Occipital lobe (tissue), 2 donors: ENCODE data around the gene PRKAR2B. TPM values are rescaled to one million over a fixed set of nuclear protein-coding genes. Genes with fewer than 3 reads are reported as not detected.
"Not testable (repeated sequence)": the region's sequence is repeated elsewhere in the genome, so short reads cannot be mapped to it uniquely, and the experiment has no call there.

Experiments used
- DNase-seq: peaks from one replicate; lab custom pipeline; 2025; lab: John Stamatoyannopoulos, UW
- total RNA-seq: library from RNA; depleted of rRNA; stranded (reverse); fragments of >200 nt; gene quantifications from one replicate; pipeline ENCODE4 v1.2.3, GENCODE V29; 2014

The PRKAR2B gene
- total RNA-seq, 1 donor from 2014 or later: 227 TPM

DNA sequence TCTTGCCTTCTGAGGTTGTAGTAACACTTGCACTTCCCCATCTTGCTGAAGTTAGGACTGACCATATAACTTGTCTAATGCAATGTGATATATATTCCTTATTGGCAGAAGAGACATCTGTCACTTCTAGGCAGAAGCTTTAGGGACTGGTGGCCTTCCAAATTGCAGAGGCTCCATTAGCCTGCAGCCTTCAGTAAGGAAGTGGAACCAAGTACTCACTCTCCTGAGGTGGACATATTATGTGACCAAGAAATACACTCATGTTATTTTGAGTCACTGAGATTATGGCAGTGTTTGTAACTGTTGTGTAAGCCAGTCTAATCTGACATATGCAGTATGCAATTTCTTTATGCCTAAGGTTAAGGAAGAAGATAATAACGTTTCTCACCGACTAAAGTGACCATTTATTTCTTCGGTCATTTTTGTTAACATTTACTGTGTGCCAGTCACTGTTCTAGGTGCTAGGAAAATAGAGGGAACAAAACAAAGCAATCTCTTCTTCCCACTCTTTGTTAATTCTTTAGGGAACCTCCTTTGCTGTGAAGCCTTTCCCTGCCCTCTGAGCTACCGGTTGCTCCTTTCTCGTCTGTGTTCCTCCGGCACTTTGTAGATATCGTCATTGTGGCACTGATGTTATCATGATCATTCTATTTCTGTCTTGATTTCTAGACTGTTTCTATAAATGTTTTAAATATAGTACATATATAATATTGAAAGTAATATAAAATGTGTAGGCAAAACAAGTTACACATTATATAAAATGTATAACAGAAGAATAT is 71.4 kb downstream of the PRKAR2B start:
- DNase-seq: no peak

DNA sequence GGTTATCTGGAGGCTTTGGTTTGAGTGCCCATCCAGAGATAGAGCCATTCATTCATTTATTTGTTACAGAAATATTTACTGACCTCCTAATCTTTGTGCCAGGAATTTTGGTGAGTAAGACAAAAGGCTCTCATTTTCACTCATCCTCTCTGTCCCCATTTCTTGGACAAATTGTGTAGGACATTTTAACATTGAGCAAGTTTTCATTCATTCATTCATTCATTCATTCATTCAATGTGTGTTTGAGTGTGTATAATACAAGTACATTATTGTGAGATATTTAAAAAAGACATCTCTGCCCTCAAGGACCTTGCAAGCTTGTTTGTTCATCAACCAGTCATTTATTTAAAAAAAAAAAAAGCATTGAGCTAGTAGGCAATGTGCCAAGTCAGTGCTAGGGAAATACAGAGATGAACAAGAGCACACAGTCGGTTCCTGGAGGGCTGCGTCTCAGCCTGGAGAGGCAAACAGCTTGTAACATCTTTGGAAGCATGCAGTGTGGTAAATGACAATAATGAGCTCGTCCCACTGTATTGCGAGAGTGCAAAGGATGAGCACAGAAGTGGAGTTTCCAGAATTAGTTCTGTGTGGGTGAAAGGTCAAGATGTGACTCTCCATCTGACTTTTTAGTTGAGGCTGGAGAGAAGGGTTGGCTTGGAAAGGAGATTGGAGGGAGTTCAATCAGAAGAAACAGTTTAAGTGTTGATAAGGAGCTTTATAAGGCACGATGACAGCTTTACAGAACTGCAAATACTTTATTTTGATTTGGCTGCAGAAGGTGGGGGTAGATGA is 73.8 kb downstream of the PRKAR2B start:
- DNase-seq: no peak

DNA sequence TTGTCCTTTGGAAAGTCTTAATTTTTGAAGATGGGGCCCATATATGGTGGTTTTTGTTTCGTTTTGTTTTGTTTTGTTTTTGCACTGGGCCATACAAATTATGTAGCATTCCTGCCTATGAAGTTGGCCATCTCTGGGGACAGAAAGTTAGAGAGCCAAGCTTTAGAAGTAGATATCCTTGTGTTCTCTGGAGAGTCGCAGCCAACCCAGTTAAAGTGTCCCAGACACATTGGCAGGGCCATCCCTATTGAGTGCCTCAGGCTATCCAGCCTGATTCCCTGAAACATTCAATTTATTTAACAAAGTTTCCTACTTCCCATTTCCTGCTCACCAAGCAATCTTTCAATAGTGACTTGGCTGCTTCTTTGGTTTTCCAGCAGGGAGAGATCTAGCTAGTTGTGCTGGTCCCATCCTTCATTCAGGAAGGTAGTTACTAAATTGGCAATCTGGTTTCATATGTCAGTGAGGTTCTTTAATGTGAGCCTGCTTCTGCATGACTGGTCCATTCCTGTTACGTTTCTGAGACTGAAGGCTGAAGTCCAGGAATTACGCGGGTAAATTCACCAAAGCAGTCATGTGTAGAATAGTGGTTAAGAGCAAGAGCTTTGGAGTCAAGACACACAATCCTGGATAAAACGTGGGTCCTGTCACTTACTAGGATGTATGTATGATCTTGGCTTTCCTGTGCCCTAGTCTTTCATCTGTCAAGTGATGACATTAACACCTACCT is 75.0 kb downstream of the PRKAR2B start:
- DNase-seq: no peak

DNA sequence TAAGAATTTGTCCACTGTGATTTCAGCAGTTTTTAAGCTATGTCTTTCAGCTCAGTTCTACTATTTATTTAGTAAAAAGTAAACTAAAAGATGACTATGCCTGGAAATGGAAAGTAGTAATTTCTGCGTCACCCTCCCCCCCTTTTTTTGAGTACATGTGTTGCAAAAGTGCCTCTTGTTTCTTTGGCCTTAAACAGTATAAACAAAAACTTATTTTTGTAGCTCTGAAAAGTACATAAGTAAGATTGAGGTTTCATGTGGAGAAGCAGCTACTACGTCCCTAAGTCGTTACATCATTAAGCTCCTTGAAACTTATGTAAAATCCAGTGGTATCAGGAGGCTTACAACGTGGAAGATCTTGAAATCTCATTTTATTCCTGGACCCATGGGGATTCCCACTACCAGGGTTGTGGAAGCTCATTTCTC is 78.0 kb downstream of the PRKAR2B start:
- DNase-seq: no peak

DNA sequence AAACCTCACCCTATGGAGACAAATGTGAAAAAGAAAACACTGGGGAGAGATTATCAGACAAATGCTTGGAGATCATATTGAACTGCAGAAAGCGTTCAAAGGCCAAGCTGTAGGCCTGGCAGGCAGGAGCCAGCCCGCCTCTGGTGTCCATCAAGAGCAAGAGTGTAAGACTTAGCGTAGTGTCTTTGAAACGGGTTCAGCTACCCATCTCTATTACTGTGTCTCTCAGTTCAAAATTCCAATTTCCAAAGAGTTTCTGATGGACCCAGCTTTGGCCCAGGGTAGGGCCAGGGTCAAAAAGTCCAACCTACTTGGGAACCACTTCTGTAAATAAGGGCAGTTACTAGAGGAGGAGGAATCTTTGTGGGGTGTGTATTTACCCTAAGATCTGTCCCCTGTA is 78.9 kb downstream of the PRKAR2B start:
- DNase-seq: no peak

DNA sequence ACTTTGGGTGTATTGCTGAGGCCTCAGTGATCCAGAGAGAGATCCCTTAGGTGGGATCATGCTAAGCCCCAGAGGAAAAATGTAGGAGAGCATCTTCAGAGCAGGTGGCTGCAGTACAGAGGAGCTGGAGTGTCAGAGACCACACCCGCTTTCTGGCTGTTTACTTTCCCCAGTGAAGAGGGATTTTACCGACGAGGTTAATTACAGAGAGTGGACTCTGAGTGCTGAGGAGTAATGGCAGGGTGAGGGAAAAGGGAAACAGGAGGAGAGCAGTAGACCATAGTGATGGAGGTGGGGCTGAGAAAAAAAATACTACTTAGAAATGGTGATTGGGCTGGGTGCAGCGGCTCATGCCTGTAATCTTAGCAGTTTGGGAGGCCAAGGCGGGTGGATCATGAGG is 81.0 kb downstream of the PRKAR2B start:
- DNase-seq: no peak

DNA sequence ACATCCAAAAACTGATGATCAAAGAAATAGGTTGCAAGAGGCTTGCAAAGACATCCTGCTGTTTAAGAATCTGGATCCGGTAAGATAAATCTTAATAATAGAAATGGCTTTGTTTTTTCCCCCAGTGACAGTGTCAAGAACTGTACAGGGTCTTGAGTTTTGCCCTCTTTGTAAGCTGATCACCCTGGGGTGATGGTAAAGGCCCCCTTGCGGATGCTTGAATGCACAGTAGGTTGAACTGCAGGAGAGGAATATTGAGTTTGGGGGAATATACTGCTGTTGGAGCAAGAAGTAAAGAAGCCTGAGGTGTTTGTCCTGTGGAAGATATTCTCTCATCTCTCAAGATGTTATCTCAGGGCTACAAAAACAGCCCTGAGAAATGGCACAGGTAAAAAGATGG is 83.7 kb downstream of the PRKAR2B start:
- no peak for DNase-seq

DNA sequence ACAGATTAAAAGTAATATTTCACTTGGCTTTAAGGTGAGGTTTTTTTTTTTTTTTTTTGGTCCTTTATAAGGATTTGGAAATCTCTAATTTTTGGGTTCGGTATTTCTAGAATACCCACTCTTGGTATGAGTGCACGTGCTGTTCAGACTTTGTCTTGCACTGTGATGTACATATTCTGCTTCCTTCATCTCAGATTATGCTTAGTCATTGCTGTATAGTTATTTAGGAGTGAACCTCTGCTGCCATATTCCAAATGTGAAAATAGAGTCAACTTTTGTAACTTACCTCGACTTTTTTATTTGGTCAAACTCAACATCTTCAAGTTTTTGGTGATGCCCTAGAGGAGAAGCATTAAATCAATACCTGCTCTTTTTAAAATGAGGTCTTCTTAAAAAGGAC is 84.2 kb downstream of the PRKAR2B start:
- no peak for DNase-seq

DNA sequence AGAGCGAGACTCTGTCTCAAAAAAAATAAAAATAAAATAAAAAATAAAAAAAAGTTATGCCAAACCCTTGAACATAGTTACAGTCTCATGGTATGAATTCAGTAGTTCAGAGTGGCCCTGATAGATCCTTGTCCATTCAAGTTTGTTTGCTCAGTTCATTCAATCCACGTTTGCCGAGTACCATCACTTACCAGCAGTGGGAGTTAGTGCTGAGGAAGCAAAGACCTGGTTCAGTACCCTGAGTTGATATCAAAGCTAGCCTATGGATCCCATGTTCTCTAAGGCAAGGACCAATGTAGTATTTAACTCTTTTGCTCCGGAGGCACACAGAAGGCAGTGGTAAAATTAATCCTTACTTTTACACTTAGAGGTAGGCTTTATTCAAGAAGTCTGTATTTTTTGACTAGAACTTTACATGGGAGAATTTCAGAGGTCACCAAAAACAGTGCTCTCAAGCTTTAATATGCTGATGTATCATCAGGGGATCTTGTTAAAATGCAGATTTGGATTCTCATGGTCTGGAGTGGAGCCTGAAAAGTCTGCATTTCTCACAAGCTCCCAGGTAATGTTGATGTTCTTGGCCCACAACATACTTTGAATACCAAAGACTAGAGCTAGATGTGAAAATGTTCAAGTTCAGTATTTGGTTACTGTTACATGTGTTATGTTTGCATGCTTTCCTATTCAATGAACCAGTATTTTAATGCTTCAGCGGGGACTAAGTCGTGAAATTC is 86.1 kb downstream of the PRKAR2B start:
- DNase-seq: no peak

DNA sequence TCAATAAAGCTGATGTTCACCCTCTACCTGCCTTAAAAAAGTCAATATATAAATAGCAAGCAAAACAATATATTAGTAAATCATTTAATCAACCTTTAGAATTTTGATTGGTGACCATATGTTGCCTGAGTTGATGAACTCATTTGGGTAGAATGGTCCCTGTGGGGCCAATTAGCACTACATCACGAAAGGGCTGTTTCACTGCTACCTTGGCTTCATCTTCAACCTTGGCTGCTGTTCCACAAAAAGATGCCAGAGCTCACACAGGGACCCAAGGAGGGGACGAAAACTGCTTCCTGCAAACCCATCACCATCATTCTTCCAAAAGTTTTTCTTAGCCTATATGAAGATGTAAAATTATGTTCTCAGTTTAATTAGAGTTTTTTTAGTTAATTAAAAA is 88.9 kb downstream of the PRKAR2B start:
- no peak for DNase-seq

DNA sequence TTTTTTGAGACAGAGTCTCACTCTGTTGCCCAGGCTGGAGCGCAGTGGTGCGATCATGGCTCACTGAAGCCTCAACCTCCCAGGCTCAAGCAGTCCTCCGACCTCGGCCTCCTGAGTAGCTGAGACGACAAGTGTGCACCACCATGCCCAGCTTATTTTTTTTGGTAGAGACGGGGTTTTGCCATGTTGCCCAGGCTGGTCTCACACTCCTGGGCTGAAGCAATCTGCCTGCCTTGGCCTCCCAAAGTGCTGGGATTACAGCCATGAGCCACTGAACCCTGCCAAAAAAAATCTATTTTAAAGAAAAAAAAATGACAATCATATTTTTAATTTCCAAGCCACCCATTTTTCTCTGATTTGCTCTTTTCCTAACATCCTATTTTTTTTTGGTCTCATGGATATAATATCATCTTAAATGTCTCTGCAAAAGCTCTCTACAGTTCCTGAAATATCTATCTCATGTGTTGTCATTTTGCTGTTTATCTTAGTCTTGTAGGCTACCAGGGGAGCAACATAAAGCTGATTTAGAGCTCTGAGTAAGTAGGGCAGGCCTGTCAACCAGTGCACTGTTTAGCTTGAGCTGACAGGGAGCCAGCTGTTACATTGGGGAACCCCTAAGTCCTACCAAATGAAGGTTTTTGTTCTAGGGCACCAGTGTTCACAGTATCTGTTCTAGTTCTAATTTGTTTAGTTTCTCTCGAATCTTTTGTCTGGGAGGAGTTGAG is 94.4 kb downstream of the PRKAR2B start:
- no peak for DNase-seq

DNA sequence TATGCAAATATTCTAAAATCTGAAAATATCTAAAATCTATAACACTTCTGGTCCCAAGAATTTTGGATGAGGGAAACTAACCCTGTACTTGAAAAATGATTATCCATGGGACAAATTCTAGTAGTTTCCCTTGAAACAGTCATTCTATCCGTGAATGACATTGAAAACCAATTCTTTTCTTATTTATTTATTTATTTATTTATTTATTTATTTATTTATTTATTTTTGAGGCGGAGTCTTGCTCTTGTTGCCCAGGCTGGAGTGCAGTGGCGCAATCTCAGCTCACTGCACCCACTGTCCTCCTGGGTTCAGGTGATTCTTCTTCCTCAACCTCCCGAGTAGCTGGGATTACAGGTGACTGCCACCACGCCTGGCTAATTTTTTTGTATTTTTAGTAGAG is 99.4 kb downstream of the PRKAR2B start:
- not testable (repeated sequence) for DNase-seq

DNA sequence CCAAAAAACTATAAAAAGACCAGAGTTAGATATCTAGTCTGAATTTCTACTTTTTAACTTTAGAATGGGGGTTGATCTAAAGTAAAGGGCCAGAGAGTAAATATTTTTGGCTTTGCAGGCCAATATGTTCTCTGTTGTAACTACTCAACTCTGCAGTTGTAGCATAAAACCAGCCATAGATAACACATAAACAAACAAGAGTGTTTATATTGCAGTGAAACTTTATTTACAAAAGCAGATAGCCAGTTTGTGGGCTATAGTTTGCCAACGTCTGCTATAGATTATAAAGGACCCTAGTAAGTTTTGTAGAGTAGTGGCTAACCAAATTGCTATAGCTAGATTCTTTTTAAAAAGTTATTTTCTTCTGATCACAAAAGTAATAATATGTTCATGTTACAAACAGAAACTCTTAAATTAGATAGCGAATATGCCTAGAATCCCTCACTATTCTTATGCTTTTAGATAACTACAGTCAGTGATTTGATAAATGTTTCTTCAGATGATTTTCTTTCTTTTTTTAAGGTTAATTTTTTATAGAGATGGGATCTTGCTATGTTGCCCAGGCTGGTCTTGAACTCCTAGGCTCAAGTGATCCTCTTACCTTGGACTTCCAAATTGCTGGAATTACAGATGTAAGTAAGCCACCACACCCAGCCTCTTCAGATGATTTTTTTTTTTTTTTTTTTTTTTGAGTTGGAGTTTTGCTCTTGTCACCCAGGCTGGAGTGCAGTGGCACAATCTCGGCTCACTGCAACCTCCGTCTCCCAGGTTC is 100.7 kb downstream of the PRKAR2B start:
- DNase-seq: no peak

DNA sequence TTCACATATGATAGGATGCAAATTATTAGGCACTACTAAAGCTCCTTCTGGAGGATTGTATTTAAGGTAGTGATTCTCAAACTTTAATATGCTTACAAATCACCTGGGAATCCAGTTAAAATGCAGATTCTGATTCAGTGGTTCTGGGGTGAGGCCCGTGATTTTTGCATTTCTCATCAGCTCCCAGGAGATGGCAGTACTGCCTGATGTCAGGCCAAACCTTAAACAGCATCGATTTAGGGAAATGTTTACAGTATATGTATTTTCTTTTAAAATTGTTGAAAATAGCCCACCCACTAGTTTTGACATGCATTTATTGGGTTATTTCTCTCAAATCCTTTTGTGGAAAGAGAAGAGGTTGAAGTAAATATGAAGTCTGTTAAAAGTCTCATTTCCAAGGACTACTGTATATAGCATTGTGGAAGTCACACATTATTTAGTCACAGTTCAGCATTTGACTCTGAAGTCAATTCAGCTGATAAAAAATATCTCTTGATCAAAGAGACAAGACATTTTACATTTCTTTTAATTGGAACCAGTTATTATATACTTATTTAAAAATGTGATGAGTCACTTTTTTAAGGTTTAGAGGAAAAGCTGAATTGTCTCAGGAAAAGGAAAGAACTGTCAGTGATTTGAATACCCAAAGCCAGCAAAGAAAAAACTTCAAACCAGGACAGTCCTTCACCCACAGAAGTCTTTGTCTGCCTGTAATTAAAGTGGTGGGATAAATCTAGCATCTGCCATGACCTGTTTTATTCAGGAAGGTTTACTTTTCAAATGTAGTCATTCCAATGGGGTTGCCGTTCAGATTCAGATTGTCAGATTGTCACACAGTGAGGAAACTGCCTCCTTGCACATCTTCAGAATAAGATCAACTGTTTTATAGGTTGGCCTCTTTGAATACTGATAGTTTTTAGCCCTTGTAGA is 103.2 kb downstream of the PRKAR2B start:
- DNase-seq: no peak

DNA sequence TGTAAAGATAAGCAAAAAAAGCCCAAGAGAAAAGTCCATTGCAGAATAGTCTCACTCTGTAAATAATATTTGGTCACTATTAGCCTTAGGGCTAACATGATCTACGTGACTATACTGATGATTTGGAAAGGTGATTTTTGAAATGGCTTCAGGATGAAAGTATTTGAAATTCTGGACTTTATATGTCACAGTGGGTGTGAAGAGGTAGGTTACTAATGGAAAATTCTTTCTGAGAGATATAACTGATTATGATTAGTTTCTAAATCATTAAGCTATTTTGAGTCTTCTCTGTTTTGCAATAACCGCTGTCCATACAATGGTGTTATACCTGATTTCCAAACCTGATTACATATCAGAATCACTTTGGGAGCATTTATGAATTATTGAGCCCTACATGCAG is 104.2 kb downstream of the PRKAR2B start:
- no peak for DNase-seq

DNA sequence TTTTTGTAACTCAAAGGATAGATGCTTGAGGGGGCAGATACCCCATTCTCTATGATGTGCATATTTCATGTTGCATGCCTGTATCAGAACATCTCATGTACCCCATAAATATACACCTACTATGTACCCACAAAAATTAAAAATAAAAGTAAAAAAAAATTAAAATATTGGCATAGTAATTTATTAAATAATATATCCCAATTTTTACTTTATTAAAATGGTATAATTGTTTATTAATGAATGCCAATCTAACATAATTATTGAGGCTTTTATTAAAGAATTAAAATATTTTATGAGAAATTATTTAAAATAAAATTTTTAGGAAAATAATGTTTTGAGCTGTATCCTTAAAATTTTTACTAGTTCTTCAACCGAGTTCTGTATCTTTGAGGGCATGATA is 105.4 kb downstream of the PRKAR2B start:
- DNase-seq: no peak

DNA sequence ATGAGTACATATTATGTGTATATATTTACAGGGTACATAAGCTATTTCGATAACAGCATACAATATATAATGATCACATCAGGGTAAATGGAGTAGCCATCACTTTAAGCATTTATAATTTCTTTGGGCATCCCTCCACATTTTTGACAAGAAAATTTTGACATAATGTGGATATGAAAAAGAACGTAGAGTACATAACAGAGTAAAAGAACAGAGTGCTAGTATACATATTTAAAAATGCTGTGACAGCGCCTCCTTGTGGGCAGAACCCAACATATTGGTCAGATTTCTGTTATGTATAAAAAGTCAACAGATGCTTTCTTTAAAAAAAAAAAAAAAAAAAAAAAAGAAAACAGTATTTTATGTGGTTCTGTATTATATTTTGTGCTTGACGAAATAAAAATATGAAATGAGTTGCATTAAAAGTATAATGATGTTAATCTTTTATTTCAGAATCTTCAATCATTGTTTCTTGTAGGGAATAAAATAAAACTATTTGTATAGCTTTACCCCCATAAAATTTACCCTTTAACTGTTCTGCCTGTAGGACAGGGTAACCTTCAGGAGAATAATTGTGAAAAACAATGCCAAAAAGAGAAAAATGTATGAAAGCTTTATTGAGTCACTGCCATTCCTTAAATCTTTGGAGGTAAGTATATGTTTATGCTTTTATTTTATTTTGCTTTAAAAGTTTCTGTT is 106.0 kb downstream of the PRKAR2B start:
- no peak for DNase-seq

DNA sequence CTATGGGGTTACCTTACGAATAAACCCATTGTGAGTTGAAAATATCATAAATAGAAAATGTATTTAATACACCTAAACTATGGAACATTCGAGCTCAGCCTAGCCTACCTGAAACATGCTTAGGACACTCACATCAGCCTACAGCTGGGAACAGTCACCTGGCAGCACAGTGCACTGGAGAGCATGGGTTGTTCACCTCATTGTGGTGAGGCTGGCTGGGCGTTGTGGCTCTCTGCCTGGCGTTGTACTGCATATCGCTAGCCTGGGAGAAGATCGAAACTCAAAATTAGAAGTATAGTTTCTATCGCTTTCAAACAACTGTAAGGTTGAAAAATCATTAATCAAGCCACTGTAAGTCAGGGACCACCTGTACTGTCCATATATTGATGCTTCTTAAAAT is 107.0 kb downstream of the PRKAR2B start:
- DNase-seq: no peak
